HG03025 (cell line): ENCODE results near the gene FLT1.

Experiments
- ATAC-seq: cut with Tn5 transposase; IDR thresholded peaks from one replicate; pipeline ENCODE4 v1.9.1; 2021; ENCODE audit warnings: mild to moderate bottlenecking, moderate library complexity; ENCODE audit not compliant: unreplicated experiment, low FRiP score

Gene FLT1

DNA sequence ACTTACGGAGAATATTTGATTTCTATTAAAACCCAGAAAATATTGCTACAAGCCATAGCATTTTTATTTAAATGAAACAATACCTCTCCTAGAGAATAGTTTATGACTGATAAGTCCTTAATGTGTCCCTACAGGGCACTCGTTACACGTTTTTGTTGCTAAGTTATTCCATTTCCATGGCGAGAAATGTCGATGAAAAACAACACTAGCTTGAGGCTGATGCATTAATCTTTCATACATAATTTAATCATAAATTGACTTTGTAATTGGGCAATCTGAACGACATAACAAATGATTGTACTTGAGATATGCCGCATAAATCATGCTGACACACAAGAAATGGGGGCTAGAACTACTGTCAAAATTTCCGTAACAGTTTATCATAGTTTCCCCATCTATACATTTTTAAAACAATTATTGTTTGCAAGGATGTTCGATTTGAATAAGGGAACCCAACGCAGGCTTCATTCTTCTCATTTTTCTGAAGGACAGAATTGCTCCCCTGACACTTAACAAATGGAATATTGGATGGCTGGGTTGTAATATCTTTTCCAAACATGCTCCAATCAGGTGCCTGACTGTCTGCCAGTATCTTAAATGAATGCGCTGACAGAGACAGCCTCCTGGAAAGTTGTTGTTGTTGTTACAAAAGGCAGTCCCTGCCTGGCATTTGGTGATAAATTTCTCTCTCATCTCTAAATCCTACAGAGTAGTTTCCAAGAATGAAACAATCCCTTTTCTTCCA is 61.9 kb downstream of the FLT1 start:
- ATAC-seq = no peak

DNA sequence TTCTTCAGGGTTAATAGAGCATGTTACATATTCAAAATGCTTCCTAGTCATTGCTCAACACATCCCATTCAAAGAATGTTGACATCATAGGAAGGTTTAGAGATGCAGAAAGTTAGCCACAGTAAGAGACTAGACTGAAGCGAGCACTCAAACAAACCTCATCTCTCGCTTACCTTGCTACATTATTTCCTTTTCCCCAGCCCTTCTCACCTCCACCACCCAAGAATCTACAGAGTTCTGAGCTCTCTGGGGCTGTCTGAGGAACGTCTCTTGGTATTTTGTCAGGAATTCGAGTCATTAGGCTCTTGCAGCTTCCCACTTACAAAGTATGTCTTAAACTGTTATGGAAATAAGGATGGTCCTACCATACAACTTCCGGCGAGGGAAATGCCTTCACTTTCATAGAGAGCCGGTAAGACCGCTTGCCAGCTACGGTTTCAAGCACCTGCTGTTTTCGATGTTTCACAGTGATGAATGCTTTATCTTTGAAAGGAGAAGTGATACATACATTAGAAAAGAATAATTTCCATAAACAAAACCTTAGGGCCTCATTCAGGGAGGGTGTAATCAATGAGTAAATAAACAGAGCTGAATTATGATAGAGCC is 65.1 kb downstream of the FLT1 start:
- peak; percentile 96 for ATAC-seq

- no peak for ATAC-seq
These were observed 65.8 kb downstream of the FLT1 start for GRCh38 chr13:28429096-28429495.

DNA sequence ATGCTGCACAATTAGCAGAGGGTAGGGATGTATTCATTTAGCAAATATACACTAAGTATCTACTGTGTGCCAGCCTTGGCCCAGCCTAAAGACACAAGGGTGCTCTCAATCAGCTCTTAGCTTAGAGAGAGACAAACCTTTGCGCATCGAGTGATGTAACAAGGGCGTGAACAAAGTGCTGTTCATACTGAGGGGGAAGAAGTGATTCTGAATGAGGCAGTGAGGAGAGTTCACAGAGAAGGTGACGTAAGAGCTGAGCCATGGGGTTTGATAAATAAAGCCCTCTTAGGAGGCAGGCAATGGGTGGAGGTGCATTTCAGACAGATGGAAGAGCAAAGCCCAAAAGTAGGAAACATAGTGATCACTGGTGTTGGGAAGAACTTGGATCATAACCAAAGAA is 68.5 kb downstream of the FLT1 start:
- ATAC-seq = no peak

DNA sequence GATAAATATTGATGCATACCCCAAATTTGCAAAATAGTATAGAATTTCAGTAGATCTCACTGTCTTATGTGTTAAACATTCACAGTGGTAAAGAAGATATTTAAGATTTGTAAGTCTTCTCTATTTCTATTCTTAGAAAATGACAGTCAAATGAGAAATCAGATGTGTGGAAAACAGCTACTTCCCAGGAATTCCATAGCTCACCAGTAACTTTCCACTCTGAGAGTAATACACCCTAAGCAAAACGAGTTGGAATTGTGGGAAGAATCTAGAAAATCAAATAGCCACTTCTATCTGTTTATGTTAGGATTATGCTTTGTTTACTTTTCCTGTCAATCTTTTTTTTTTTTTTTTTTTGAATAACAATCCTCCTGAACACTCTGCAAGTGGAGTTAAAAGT is 69.1 kb downstream of the FLT1 start:
- ATAC-seq = no peak

DNA sequence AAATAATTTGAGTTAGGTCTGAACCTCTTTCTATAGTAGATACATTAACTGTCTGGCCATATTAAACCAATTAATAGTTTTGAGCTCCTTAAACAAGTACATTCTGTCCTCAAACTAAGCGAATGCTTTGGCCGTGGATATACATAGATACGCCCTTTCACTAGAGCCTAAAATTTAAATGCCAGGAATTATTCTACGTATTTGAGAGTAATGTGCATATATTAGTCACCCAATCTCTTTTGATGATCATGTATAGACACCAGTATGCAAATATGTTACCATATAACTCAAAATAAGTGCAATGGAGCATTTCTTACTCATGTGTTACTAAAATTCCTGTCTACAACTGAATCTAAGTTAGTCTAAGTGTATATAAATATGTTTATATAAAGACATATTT is 70.4 kb downstream of the FLT1 start:
- ATAC-seq = no peak

GRCh38 chr13:28423010-28423409 is 71.9 kb downstream of the FLT1 start:
- ATAC-seq = peak; percentile 63

GRCh38 chr13:28421676-28422410 is 73.1 kb downstream of the FLT1 start:
- no peak for ATAC-seq

GRCh38 chr13:28420704-28421103 is 74.2 kb downstream of the FLT1 start:
- no peak for ATAC-seq

DNA sequence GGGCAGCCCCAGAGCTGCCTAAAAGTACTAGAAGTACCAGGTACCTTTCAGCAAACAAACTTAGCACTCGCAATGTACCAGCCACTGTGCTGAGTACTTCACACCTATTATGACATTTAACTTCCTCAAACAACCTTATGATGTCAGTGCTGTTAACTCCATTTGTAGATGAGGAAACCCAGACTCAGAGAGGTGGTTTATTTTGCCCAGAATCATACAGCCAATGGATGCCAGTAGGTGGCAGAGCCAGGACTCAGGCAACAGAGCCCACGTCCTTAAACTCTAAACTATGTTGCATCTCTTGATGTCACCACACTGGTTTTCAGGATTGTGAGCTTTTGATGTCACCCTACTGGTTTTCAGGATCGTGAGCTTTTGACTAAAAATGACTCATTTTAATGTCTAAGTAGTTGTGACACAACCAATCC is 78.9 kb downstream of the FLT1 start:
- no peak for ATAC-seq

GRCh38 chr13:28413999-28414398 is 80.9 kb downstream of the FLT1 start:
- peak; percentile 62 for ATAC-seq

GRCh38 chr13:28412981-28413380 is 81.9 kb downstream of the FLT1 start:
- no peak for ATAC-seq

- ATAC-seq = no peak
These were observed 83.0 kb downstream of the FLT1 start for GRCh38 chr13:28411831-28412353.

DNA sequence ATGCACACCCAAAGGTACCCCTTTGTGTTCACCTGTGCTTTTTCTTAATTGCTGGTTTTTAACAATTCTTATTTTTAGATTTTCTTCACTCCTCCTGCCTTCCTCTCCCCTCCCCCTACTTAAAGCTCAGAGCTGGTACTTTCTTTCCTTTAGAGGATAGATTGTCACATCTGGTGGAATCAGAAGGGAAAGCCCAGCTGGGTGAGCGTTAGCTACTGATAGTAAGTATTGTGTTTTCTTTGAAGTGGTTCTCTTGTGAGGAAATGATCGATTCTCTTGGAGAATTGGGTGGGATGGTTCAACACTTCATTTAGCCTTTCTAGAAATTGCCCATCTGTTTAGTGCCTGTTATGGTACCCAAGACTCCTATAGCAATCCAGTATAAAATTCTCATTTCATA is 84.8 kb downstream of the FLT1 start:
- ATAC-seq = no peak

- ATAC-seq = no peak
These were observed 85.3 kb downstream of the FLT1 start for GRCh38 chr13:28409648-28410047.

DNA sequence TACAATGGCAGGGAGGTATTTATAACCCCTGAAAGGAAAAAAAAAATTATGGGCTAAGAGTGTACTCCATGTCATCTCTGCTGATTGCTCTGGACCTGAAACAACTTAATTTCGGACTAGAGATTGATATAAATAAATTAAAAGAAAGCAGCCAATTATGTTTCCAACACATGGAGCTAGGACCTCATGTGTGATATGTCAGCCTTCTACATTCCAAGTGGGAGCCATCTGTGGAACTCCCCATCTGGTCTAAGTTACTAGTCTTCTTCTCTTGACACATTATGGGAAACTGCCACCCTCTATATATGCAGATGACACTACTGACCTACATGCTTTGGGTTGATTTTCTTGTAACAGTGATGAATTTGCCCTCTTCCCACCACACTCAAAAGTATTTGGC is 86.1 kb downstream of the FLT1 start:
- no peak for ATAC-seq

GRCh38 chr13:28408235-28408848 is 86.6 kb downstream of the FLT1 start:
- ATAC-seq = no peak

DNA sequence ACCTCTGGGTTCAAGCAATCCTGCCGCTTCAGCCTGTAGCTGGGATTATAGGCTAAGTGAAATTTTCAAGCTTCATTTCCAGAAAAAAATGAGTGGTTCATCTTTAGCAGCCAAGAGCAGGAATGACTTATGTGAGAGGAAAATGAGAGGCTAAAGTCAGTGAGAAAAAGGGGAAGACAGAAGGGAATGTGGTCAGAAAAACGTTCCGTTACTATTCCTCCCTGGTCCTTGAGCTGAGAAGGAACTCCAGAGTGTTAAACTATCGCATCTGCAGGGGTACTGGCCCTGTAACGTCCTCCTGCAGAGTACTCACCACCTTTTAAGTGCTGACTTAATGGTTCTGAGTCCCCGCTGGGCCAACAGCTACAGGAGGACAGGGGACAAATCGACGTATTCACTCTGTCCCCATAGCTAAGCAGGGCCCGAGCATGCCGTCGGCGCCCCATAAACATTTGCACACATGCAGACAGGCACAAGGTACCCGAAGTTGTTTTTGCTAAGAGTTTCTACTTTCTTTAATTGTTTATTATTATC is 88.1 kb downstream of the FLT1 start:
- no peak for ATAC-seq

DNA sequence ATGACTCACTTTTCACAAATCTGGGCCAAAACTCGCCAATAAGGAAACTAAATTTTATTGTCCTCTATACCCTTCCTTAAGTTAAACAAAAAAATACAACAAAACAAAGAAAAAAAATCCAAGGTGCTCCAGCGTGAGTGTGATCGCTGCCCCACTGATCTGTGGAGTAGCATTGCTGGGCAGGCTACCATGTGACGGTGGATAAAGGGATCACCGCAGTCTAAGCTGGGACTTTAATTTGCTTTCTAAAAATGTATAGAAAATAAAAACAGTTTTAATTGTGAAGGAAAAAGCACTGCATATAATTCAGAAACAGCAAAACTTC is 92.9 kb downstream of the FLT1 start:
- no peak for ATAC-seq

DNA sequence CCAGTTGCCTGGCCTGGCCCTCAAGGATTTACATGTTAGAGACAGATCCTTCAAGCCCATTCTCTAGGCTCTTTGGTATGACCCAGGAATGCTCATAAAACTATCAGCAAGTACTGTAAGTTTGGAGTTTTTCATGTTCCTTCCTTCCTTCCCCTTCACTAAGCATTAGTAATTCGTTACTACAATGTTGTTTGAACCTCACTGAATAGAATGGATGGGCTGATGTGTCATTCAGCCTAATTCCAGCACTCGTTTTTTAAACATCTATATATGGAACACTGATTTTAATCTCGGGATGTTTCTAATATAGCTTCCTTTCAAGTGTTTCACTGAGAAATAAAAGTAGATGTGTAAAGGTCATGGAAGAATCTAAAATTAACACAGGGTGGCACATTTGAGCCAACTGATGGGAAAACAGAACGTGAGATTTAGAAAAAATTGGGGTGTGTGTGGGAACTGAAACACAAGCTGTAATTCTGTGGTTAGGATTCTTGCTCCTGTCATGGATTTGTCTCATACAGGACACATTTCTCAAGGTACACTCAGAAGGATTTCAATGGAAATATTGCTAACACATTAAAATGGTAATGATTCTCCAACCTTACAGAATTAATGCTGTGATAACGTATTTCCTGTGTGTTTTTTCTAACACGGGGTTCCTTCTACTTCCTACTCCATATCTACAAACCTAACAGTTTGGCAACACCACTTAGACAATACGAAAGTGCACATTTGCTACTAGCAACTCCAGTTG is 93.4 kb downstream of the FLT1 start:
- ATAC-seq = no peak
